ENCODE results near the gene JAZF1. TPM values are rescaled to one million over a fixed set of nuclear protein-coding genes. Genes with fewer than 3 reads are reported as not detected.

The JAZF1 gene
- total and polyA plus RNA-seq, 2 experiments from 2014 or later: 9.5 to 12.1 TPM

- 96% methylated on average over 12 of the region's 12 CpGs for WGBS (ENCODE audit: low lambda C conversion rate, missing lambda C conversion rate)
- H2AFZ ChIP-seq: no peak overlapping the region
- no peaks in the 10 kb centered on the region for H3K79me2 ChIP-seq
- no peak overlapping the region for H3K27ac ChIP-seq
- H4K20me1 ChIP-seq (ENCODE audit: insufficient read depth, poor library complexity, severe bottlenecking): no peaks in the 10 kb centered on the region
- H3K36me3 ChIP-seq (replicated peaks; ENCODE audit: insufficient read depth, low read depth): no peaks in the 10 kb centered on the region
- DNase-seq (ENCODE audit: low spot score): no peak
- no peaks in the 10 kb centered on the region for H3K4me1 ChIP-seq (ENCODE audit: insufficient read depth)
- no peak overlapping the region for H3K4me2 ChIP-seq
- no peak overlapping the region for H3K4me3 ChIP-seq
- no peaks in the 10 kb centered on the region for H3K9me2 ChIP-seq (replicated peaks; ENCODE audit: insufficient read depth)
- TF ChIP-seq EZH2phosphoT487 (IDR thresholded peaks at IDR 0.05; ENCODE audit: low read depth, severe bottlenecking, unreplicated experiment) (no peak), CTCF (IDR thresholded peaks at IDR 0.05; ENCODE audit: poor library complexity) (no peak), EZH2 (IDR thresholded peaks at IDR 0.05; ENCODE audit: borderline replicate concordance) (no peak)
- H3K27me3 ChIP-seq: no peaks in the 10 kb centered on the region
- no peaks in the 10 kb centered on the region for H3K9me3 ChIP-seq (ENCODE audit: low read depth)
Observed at GRCh38 chr7:27971171-27971812, 209.3 kb downstream of the JAZF1 start.

GRCh38 chr7:27970350-27970749 is 210.2 kb downstream of the JAZF1 start:
- no peaks in the 10 kb centered on the region for H3K79me2 ChIP-seq
- no peaks in the 10 kb centered on the region for H3K9me3 ChIP-seq (ENCODE audit: low read depth)
- no peak for DNase-seq (ENCODE audit: low spot score)
- no peaks in the 10 kb centered on the region for H3K9me2 ChIP-seq (replicated peaks; ENCODE audit: insufficient read depth)
- H3K27me3 ChIP-seq: no peaks in the 10 kb centered on the region
- no peaks in the 10 kb centered on the region for H4K20me1 ChIP-seq (ENCODE audit: insufficient read depth, poor library complexity, severe bottlenecking)
- H3K4me3 ChIP-seq: no peak overlapping the region
- peaks cover 5% of the 10 kb centered on the region for H3K4me1 ChIP-seq (ENCODE audit: insufficient read depth)
- no peaks in the 10 kb centered on the region for H3K36me3 ChIP-seq (replicated peaks; ENCODE audit: insufficient read depth, low read depth)
- 72% methylated on average over 4 of the region's 4 CpGs for WGBS (ENCODE audit: low lambda C conversion rate, missing lambda C conversion rate)
- no peak overlapping the region for H3K4me2 ChIP-seq
- H2AFZ ChIP-seq: no peak overlapping the region
- no peak for TF ChIP-seq EZH2 (IDR thresholded peaks at IDR 0.05; ENCODE audit: borderline replicate concordance)
- no peak for TF ChIP-seq EZH2phosphoT487 (IDR thresholded peaks at IDR 0.05; ENCODE audit: low read depth, severe bottlenecking, unreplicated experiment)
- H3K27ac ChIP-seq: no peak overlapping the region

- 95% methylated on average over 6 of the region's 6 CpGs for WGBS (ENCODE audit: low lambda C conversion rate, missing lambda C conversion rate)
- no peaks in the 10 kb centered on the region for H3K36me3 ChIP-seq (replicated peaks; ENCODE audit: insufficient read depth, low read depth)
- TF ChIP-seq CTCF (IDR thresholded peaks at IDR 0.05; ENCODE audit: poor library complexity) (no peak), EZH2phosphoT487 (IDR thresholded peaks at IDR 0.05; ENCODE audit: low read depth, severe bottlenecking, unreplicated experiment) (no peak), EZH2 (IDR thresholded peaks at IDR 0.05; ENCODE audit: borderline replicate concordance) (no peak)
Observed at GRCh38 chr7:27969346-27969745, 211.2 kb downstream of the JAZF1 start.

GRCh38 chr7:27967639-27968038 is 213.0 kb downstream of the JAZF1 start:
- 97% methylated on average over 1 of the region's 1 CpG for WGBS (ENCODE audit: low lambda C conversion rate, missing lambda C conversion rate)
- peaks cover 7% of the 10 kb centered on the region for H3K4me1 ChIP-seq (ENCODE audit: insufficient read depth)
- DNase-seq (ENCODE audit: low spot score): no peak
- no peaks in the 10 kb centered on the region for H4K20me1 ChIP-seq (ENCODE audit: insufficient read depth, poor library complexity, severe bottlenecking)
- H3K4me3 ChIP-seq: no peak overlapping the region
- TF ChIP-seq EZH2 (IDR thresholded peaks at IDR 0.05; ENCODE audit: borderline replicate concordance): no peak
- no peak for TF ChIP-seq EZH2phosphoT487 (IDR thresholded peaks at IDR 0.05; ENCODE audit: low read depth, severe bottlenecking, unreplicated experiment)
- H3K27ac ChIP-seq: no peak overlapping the region
- H3K9me3 ChIP-seq (ENCODE audit: low read depth): no peaks in the 10 kb centered on the region
- H3K4me2 ChIP-seq: no peak overlapping the region
- H3K27me3 ChIP-seq: no peaks in the 10 kb centered on the region
- H3K9me2 ChIP-seq (replicated peaks; ENCODE audit: insufficient read depth): no peaks in the 10 kb centered on the region
- H3K36me3 ChIP-seq (replicated peaks; ENCODE audit: insufficient read depth, low read depth): no peaks in the 10 kb centered on the region
- H3K79me2 ChIP-seq: no peaks in the 10 kb centered on the region
- H2AFZ ChIP-seq: no peak overlapping the region

More at GRCh38 chr7:27969346-27969745, 211.2 kb downstream of the JAZF1 start:
- no peaks in the 10 kb centered on the region for H3K27me3 ChIP-seq
- no peak for DNase-seq (ENCODE audit: low spot score)
- no peaks in the 10 kb centered on the region for H3K9me2 ChIP-seq (replicated peaks; ENCODE audit: insufficient read depth)
- H2AFZ ChIP-seq: no peak overlapping the region
- peaks cover 7% of the 10 kb centered on the region for H3K4me1 ChIP-seq (ENCODE audit: insufficient read depth)
- no peaks in the 10 kb centered on the region for H3K9me3 ChIP-seq (ENCODE audit: low read depth)
- no peaks in the 10 kb centered on the region for H3K79me2 ChIP-seq
- no peaks in the 10 kb centered on the region for H4K20me1 ChIP-seq (ENCODE audit: insufficient read depth, poor library complexity, severe bottlenecking)
- H3K4me2 ChIP-seq: no peak overlapping the region
- no peak overlapping the region for H3K27ac ChIP-seq
- no peak overlapping the region for H3K4me3 ChIP-seq

All from hepatocyte (in vitro differentiated cells).